ENCODE measurements around the gene UBE2R2.

DNA sequence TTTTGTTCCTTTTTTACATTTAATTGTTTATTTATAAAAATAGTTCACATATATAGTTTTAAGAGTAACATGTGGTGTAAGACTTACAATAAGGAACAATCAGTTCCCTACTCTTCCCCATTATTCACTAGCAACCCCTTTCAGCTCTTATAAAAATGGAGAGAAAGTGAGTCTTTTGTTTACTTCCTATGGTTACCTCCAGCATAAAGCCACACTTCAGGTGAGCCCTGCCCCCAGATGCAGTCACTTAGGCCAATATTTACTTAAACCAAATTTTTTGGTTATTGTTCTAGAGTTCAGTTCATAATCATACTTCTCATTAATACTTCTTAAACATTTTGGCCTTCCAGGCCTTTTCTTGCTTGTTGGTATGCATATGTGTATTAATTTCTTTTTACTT is 33.7 kb downstream of the UBE2R2 start:
- TF ChIP-seq, protein P1, sequence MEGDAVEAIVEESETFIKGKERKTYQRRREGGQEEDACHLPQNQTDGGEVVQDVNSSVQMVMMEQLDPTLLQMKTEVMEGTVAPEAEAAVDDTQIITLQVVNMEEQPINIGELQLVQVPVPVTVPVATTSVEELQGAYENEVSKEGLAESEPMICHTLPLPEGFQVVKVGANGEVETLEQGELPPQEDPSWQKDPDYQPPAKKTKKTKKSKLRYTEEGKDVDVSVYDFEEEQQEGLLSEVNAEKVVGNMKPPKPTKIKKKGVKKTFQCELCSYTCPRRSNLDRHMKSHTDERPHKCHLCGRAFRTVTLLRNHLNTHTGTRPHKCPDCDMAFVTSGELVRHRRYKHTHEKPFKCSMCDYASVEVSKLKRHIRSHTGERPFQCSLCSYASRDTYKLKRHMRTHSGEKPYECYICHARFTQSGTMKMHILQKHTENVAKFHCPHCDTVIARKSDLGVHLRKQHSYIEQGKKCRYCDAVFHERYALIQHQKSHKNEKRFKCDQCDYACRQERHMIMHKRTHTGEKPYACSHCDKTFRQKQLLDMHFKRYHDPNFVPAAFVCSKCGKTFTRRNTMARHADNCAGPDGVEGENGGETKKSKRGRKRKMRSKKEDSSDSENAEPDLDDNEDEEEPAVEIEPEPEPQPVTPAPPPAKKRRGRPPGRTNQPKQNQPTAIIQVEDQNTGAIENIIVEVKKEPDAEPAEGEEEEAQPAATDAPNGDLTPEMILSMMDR (conservative IDR thresholded peaks at IDR 0.05 in 1 of 2, IDR thresholded peaks at IDR 0.05 in 1 of 2; ENCODE audit: low read depth in 1 of 2, low read length in 2 of 2) = no peak
- TF ChIP-seq EZH2 (IDR thresholded peaks at IDR 0.05; ENCODE audit: low read length, missing control alignments) = no peak

Measured in fibroblast of lung (primary cell).